NCI-H345 treated with DMSO at 0.1 percent for 48 hours (cell line): ENCODE data around the gene SLC37A3.
"Not testable (repeated sequence)": the region's sequence is repeated elsewhere in the genome, so short reads cannot be mapped to it uniquely, and the experiment has no call there.

Experiments
- DNase-seq: peaks from one replicate; lab custom pipeline; 2025; ENCODE audit not compliant: unreplicated experiment; lab: John Stamatoyannopoulos, UW

SLC37A3 gene

DNA sequence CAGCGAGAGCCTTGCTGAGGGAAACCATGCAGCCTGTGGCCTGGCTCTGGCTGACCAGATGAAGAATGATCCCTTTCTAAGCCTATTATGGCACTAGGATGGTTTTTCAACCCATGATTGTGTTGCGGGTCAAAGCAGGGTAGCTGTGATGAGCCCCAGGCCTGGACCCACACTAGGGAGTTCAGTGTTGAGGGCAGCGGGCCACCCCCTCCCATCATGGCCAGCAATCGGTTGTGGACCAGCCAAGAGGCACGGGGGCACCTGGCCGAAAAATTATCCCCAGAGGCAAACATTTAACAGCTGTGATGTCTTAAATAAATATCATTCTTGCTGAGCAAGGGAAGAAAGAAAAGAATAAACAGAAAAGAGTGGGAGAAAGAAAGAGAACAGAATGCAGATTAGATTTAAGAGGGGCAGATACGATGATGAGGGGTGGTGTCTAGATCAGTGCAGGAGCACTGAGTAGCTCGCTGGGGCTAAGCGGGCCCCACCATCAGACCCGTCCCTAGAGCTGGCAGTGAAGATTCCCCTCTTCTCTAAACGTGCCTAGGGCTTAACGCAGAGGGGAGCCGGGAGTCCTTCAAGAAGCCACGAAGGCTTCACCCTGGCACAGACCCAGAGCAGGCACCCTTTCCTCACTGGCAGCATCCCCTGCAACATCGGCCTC is 82.7 kb downstream of the SLC37A3 start:
- no peak for DNase-seq

DNA sequence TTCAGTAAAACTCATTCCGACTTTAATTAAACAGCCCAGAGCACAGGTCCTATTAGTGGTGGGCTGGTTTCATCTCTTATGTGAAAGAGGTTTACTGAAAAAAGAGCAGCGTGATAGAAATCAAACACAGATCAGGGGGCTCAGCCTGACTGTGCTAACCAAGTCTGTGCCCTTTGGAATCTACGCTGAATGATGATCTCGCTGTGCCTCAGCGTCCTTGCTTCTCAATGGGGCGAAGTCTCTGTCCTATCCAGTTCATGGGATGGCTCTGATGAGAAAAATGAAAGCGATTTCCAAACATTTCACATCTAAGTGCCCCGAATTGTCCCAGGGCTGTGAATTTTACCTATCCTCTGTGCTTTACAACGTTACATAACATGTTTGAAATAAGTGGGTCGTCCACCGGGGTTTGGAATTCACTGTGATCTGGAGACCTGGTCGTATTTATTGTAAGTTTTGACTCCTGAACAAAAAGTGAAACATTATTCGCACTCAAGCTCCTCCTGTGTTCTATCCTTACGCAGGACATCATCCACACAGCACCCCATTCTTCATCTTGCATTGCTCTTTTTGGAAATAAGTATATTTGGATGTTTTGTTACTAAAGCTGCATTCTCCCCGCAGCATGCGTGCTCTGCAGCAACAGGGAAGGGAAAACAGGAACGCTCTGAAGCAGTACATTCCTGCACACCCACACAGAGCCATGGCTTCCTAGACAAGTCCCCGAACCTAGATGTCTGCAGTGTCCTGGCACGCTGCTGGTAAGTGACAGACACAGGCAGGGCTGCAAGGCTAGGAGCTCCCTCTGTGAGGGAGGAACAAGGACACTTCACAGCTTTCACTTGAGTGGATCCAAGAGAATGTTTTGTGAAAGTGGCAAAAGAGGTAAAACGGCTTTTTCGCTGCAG is 83.5 kb downstream of the SLC37A3 start:
- DNase-seq, result no peak

- DNase-seq, result no peak
Measured at GRCh38 chr7:140312141-140312846, 86.0 kb downstream of the SLC37A3 start.

DNA sequence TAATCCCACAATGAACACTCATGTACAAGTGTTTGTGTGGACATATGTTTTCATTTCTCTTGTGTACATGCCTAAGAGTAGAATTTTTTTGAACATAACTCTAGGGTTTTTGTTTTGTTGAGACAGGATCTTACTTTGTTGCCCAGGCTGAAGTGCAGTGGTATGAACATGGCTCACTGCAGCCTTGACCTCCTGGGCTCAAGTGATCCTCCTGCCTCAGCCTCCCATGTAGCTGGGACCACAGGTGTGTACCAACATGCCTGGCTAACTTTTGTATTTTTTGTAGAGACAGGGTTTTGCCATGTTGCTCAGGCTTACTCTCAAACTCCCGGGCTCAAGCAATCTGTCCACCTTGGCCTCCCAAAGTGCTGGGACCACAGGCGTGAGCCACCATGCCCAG is 87.2 kb downstream of the SLC37A3 start:
- not testable (repeated sequence) for DNase-seq

GRCh38 chr7:140310337-140311002 is 87.9 kb downstream of the SLC37A3 start:
- DNase-seq, result no peak

- no peak for DNase-seq
Measured at GRCh38 chr7:140308060-140308459, 90.3 kb downstream of the SLC37A3 start.

DNA sequence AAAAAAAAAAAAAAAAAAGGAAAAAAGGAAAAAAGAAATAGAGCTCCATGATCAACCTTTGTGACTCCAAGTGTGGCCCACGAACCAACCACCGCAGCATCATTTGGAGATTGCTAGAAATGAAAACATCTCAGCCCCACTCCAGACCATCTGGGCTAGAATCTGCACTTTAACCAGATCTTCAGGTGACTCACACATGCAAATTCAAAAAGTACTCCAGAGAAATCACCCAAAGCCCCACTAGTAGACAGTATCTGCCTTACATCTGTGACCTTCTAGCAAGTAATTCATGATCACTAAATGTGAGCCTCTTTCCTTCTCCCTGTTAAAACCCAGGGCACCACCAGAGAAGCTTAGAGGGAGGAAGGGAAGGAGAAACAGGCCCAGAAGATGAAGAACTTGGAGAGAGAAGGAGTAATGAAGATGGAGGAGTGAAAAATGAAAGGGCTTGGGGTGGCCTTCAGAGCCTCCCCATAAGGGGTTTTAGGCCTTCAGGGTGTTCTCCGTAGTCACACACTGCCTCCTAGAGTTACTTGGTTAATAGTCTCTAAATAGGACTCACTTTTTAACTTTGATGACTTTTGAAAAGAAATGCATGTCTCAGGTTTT is 94.0 kb downstream of the SLC37A3 start:
- no peak for DNase-seq

DNA sequence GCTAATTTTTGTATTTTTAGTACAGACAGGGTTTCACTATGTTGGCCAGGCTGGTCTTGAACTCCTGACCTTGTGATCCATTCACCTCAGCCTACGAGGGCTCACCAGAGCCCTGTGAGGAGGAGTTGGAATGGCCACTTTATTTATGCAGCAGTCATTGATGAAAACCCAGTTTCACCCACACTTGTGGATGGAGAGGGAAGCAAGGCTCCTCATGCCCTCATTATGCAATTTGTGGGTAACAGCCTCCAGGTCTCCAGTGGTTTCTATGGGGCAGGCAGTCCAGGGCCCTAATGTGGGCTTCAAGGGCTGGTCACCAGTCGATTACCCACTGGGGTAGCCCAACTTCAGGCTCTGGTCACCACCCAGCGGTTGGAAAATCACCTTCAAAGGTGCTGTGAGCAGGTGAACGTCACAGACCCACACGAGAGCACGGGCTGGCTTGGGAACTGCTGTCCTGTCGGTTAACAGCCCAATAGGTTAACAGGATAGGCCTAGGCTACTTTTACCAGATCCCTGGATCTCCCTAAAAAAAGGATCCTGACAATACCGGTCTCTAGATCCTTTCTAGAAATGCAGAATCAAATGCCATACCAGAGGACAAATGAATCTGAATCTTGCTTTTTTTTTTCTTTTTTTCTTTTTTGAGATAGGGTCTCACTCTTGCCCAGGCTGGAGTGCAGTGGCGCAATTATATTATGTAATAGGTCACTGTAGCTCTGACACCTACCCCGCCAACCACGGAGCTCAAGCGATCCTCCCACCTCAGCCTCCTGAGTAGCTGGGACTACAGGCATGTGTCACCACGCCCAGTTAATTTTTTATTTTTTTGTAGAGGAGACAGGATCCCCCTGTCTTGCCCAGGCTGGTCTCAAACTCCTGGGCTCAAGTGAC is 97.8 kb downstream of the SLC37A3 start:
- DNase-seq, result no peak

- DNase-seq, result no peak
Measured at GRCh38 chr7:140298213-140298612, 100.1 kb downstream of the SLC37A3 start.

GRCh38 chr7:140297192-140297591 is 101.1 kb downstream of the SLC37A3 start:
- no peak for DNase-seq

DNA sequence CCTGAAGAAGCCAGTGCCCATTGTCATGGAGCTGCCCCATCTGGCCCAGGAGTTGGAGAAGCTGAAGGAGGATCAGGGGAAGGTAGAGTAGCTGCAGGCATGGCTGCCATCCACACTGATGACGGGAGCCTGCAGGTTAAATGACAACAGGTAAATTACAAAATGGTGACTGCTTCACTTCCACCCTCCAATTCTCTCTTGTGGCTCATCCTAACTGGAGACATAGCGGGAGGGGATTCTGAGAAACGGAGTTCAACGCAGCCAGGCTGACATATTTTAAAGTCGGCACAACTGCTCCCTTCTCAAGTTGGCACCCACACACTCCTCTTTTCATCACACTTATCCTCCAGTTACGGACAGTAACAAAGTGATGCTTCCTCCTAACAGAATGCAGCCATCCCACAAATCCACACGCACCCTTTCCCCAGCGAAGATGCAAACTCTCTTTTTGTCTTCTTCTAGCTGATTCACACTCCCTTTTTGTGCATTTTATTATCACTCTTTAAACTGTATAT is 103.0 kb downstream of the SLC37A3 start:
- DNase-seq, result no peak

DNA sequence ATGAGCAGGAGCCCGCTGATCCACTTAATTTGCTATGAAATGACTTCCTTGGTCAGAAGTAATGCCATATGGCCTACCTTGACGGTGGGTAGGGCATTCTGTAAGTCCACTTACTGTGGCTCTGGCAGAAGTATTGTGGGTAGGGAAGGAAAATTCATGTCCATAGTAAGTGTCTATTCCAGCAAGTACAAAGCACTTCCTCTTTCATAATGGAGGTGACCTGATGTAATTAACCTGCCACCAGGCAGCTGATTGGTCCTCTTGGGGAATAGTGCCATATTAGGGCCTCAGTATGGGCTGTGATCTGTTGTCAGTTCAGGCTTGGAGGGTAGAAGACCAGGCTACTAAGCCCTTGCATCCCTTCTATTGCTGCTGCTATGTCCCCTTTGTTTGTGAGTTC is 103.9 kb downstream of the SLC37A3 start:
- DNase-seq, result no peak

DNA sequence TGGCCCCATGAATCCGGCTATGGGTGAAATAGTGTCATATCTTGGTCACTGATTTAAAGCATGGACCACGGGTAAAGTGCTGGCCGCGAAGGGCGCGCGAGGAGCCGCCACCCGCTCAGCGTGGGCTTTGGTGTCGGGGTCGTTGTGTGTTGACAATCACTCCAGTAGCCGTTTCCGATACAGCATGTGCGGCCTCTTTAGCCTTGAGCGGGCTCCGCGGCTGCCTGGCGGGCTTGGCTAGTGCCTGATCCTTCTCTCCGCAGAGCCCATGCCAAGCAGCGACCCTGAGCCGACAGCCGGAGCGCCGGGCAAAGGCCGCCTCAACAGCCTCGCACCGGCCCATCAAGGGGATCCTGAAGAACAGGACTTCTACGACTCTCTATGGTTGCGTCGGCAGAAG is 105.9 kb downstream of the SLC37A3 start:
- no peak for DNase-seq

- DNase-seq, result no peak
Measured at GRCh38 chr7:140289804-140290203, 108.5 kb downstream of the SLC37A3 start.

- no peak for DNase-seq
Measured at GRCh38 chr7:140287988-140288387, 110.3 kb downstream of the SLC37A3 start.

DNA sequence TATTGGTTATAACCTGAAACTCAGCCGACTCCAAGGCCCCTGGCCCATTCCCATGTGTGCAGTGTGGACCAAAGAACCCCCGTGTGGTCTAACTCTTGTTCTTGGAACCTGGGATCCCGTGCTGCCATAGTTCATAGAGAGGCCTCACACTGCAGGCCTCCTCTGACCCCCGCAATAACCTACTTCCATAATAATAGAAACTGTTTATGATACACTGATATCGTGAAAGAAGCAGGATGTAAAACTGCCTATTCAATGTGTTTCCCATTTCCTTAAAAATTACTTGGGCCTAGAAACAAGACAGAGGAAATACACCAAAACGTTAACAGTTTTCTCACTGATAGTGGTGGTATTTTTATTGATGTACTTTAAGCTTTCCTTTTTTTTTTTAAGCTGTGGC is 112.4 kb downstream of the SLC37A3 start:
- no peak for DNase-seq

DNA sequence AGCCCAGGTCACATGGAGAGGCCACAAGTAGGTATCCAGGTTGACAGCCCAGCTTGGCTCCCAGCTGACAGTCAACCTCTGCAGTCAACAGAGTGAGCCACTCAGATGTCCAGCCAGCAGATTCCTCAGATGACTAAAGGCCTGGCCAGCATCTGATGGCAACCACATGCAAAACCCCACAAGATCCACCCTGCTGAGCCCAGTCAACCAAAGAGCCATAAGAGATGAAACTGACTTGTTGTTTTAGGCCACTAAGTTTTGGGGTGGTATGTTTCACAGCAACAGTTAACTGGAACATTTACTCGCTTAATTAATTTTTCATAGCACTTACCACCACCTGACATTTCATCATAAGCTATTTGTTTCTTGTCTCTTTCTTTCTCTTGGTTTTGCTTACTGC is 114.3 kb downstream of the SLC37A3 start:
- no peak for DNase-seq
